Measurements from ENCODE around the gene AJM1. TPM values are rescaled to one million over a fixed set of nuclear protein-coding genes. Genes with fewer than 3 reads are reported as not detected.

AJM1 gene
- total and polyA plus RNA-seq, 2 of the 8 experiments (the other 6 are each of a cell fraction or from before 2014, with no cell fraction given) = 0.12 to 0.97 TPM

DNA sequence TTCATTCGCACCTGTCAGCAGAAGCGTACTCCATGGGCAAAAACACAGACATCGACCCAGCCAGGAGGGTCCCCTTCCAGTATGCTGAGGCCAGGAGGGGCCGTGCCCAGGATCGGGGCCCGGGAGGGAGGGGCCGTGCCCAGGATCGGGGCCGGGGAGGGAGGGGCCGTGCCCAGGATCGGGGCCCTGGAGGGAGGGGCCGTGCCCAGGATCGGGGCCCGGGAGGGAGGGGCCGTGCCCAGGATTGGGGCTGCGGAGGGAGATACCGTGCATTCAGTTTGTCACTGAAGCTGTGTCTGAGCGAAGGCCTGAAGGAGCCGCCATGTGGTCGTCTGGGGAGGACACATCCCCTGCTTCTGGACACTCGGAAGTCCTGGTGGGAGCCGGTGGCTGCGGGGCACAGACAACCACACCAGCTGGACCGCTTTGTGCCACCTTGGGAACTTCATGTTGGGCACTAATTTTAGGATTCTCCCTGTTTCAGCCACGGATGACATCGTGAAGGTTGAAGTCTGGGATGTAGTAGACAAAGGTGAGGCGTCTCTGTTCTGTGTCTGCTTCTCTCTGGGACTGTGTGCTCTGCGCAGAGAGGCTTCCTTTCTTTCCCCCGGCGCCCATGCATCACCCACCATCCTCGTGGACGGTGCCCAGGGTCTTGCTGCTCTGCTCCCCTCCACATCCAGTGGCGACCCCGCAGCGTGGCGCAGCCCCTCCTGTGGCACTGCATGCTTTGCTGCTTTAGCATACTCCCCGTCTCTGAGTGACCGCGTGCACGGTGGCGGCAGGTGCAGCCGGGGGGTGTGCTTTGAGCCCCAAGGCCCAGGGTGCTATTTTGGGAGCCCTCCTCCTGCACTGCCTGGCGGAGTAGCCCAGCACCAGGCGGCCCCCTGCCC lies 16.7 kb upstream of the AJM1 start (continued):
- no peak for TF ChIP-seq CTBP2 (IDR thresholded peaks at IDR 0.05; ENCODE audit: borderline replicate concordance, insufficient read depth, insufficient read length, low read length)
- TF ChIP-seq MAFK (IDR thresholded peaks at IDR 0.05; ENCODE audit: low read depth, low read length) = no peak
- no peak for TF ChIP-seq HDAC2 (IDR thresholded peaks at IDR 0.05; ENCODE audit: borderline replicate concordance in 1 of 2, low read depth in 2 of 2, low read length in 2 of 2)
- TF ChIP-seq ATF2 (IDR thresholded peaks at IDR 0.05; ENCODE audit: low read length) = no peak
- TF ChIP-seq JUND (IDR thresholded peaks at IDR 0.05; ENCODE audit: low read length) = no peak
- TF ChIP-seq BCL11A (IDR thresholded peaks at IDR 0.05; ENCODE audit: low read depth in 2 of 2, low read length in 2 of 2) = no peak
- no peak for TF ChIP-seq GTF2F1 (IDR thresholded peaks at IDR 0.05; ENCODE audit: borderline replicate concordance, low read depth, low read length)
- no peak for TF ChIP-seq POLR2A (IDR thresholded peaks at IDR 0.05; ENCODE audit: control extremely low read depth in 1 of 2, low read depth in 2 of 2, low read length in 2 of 2)

Data from H1 (cell line).